Measurements from ENCODE around the gene LBX1.

GRCh38 chr10:101266381-101267289 is 37.4 kb upstream of the LBX1 start:
- TF ChIP-seq POLR2A (IDR thresholded peaks at IDR 0.05), result no peak
- TF ChIP-seq CTCF (IDR thresholded peaks at IDR 0.05 in 8 of 11, conservative IDR thresholded peaks at IDR 0.05 in 3 of 11), result no peak
- TF ChIP-seq POLR2AphosphoS5 (IDR thresholded peaks at IDR 0.05), result no peak

Measured in spleen (tissue), 7 donors.